ENCODE data around the gene TIPARP.
A peak's percentile ranks its signal among the peaks of the same experiment; 100 is the strongest.

Gene TIPARP

GRCh38 chr3:156747046-156747445 is 72.7 kb downstream of the TIPARP start:
- Histone ChIP-seq H3K4me1 (ENCODE audit: control insufficient read depth in 5 of 5, insufficient read depth in 5 of 5, low read length in 5 of 5) (peaks cover 0 to 11% (median 5%) of the 10 kb centered on the region in 5 donors), H3K27ac (ENCODE audit: low read depth, low read length) (no peak overlapping the region), H3K36me3 (ENCODE audit: control insufficient read depth in 5 of 5, insufficient read depth in 5 of 5, low read length in 5 of 5) (no peaks in the 10 kb centered on the region), H3K9me3 (ENCODE audit: control insufficient read depth in 5 of 5, low read length in 5 of 5) (peaks cover 0 to 2% (median 0%) of the 10 kb centered on the region in 5 donors), H3K9ac (ENCODE audit: low read length in 5 of 5) (no peak overlapping the region), H3K4me3 (ENCODE audit: low read depth in 1 of 5, low read length in 5 of 5) (no peak overlapping the region), H3K27me3 (ENCODE audit: control insufficient read depth in 5 of 5, insufficient read depth in 4 of 5, low read length in 5 of 5) (peaks cover 0 to 3% (median 0%) of the 10 kb centered on the region in 5 donors)

DNA sequence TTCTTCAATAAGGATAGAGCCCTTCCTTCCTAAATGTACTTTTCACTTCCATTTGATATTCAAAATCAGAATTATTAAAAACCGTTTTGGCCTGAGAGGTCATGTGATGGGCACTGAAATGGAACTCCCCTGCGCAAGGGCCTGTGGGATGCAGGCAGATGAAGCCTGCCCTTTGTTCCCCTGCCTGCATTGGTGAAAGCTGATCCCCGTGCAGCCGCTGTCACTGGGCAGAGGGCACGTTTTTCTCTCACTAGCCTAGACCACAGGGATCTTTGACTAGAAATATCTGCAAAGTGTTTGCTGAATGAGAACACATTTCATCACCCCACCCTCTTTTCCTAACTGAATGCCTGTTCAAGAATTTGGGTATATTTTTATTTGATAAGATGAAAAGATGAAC is 74.9 kb downstream of the TIPARP start:
- H3K4me1 ChIP-seq (ENCODE audit: control insufficient read depth in 5 of 5, insufficient read depth in 5 of 5, low read length in 5 of 5), result peaks cover 0 to 11% (median 5%) of the 10 kb centered on the region in 5 donors
- peaks cover 0 to 2% (median 0%) of the 10 kb centered on the region in 5 donors for H3K9me3 ChIP-seq (ENCODE audit: control insufficient read depth in 5 of 5, low read length in 5 of 5)
- H3K36me3 ChIP-seq (ENCODE audit: control insufficient read depth in 5 of 5, insufficient read depth in 5 of 5, low read length in 5 of 5), result no peaks in the 10 kb centered on the region
- H3K27ac ChIP-seq (ENCODE audit: low read depth, low read length), result no peak overlapping the region
- H3K4me3 ChIP-seq (ENCODE audit: low read depth in 1 of 5, low read length in 5 of 5), result no peak overlapping the region
- peaks cover 0 to 3% (median 0%) of the 10 kb centered on the region in 5 donors for H3K27me3 ChIP-seq (ENCODE audit: control insufficient read depth in 5 of 5, insufficient read depth in 4 of 5, low read length in 5 of 5)
- no peak overlapping the region for H3K9ac ChIP-seq (ENCODE audit: low read length in 5 of 5)

DNA sequence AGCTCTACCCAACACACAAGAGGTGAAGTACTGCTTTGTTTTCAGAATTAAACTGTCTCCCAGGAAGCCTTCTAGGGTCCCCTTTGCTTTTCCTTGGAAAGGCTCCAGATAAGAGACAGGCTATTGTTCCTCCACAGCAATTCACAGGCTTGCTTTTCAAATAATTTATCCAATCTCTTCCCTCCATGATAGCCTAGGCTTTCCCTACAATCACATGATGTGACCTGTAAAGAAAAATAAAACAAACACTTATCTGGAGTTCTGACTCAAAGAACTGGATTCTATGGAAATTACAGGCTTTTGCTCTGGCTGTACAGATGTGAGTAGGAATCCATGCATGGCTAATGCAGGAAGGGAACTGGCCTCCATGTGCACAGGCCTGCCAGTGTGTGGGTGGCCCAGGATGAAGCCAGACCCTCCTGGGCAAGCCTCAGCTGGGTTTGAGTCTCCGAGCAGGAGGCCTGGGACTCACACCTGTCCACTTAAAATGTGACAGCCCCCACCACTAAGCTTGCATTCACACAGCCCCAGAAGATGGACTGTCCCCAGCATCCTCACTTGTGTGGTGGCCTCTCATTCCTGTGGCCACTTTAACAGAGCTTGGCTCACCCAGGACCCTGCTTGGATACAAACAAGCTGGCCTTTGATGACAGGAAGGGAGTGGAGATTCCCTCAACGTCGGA is 75.9 kb downstream of the TIPARP start:
- peaks cover 0 to 11% (median 5%) of the 10 kb centered on the region in 5 donors for H3K4me1 ChIP-seq (ENCODE audit: control insufficient read depth in 5 of 5, insufficient read depth in 5 of 5, low read length in 5 of 5)
- H3K27me3 ChIP-seq (ENCODE audit: control insufficient read depth in 5 of 5, insufficient read depth in 4 of 5, low read length in 5 of 5), result peaks cover 0 to 3% (median 0%) of the 10 kb centered on the region in 5 donors
- no peak overlapping the region for H3K4me3 ChIP-seq (ENCODE audit: low read depth in 1 of 5, low read length in 5 of 5)
- no peaks in the 10 kb centered on the region for H3K36me3 ChIP-seq (ENCODE audit: control insufficient read depth in 5 of 5, insufficient read depth in 5 of 5, low read length in 5 of 5)
- H3K9me3 ChIP-seq (ENCODE audit: control insufficient read depth in 5 of 5, low read length in 5 of 5), result peaks cover 0 to 2% (median 0%) of the 10 kb centered on the region in 5 donors
- no peak overlapping the region for H3K9ac ChIP-seq (ENCODE audit: low read length in 5 of 5)
- no peak overlapping the region for H3K27ac ChIP-seq (ENCODE audit: low read depth, low read length)

DNA sequence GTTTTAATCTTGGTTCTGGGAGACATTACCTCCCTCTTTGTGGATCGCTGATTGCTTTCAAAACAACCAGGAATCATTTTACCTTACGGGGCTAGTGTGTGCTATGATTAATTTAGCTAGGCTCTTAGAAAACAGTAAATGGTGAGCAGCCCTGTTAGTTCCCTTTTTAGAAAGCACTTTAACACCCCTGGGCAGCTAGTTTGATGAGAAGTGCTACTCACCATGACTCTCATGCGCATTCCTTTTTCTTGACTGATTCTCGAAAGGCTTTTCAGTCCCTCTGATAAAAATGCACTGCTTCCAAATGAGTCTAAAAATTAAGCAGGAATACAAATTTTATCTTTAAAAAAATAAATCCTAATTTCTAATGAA is 76.5 kb downstream of the TIPARP start:
- Histone ChIP-seq H3K27ac (ENCODE audit: low read depth, low read length) (no peak overlapping the region), H3K27me3 (ENCODE audit: control insufficient read depth in 5 of 5, insufficient read depth in 4 of 5, low read length in 5 of 5) (peaks cover 0 to 3% (median 0%) of the 10 kb centered on the region in 5 donors), H3K36me3 (ENCODE audit: control insufficient read depth in 5 of 5, insufficient read depth in 5 of 5, low read length in 5 of 5) (no peaks in the 10 kb centered on the region), H3K4me1 (ENCODE audit: control insufficient read depth in 5 of 5, insufficient read depth in 5 of 5, low read length in 5 of 5) (peaks cover 0 to 11% (median 5%) of the 10 kb centered on the region in 5 donors), H3K4me3 (ENCODE audit: low read depth in 1 of 5, low read length in 5 of 5) (no peak overlapping the region), H3K9me3 (ENCODE audit: control insufficient read depth in 5 of 5, low read length in 5 of 5) (peaks cover 0 to 2% (median 0%) of the 10 kb centered on the region in 5 donors), H3K9ac (ENCODE audit: low read length in 5 of 5) (no peak overlapping the region)

DNA sequence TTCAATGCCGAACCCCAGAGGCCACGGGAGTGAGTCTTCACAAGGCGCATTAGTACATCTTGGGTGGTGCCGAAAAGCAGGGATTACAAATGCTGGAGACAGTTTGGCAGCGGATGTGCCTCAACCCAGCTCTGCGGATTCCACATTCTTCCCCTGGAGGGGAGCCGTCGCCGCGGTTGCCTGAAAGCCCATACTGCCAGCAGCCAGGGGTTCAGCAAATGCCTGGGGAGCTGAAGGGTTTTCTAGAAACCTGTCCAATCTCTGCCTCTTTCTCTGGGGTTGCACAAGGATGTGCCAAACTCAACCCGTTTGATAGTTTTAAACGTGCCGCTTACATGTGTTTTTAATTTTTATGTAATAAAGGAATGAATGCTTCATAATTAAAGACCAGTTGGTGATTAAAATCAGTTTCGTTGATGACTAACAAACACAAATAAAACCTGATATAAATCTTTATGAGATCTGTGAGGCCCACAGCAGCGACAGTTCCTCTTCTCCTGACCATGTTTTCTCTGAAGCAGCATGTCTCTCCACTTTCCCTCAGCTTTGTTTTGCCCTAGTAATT is 77.2 kb downstream of the TIPARP start:
- no peaks in the 10 kb centered on the region for H3K9me3 ChIP-seq (ENCODE audit: control insufficient read depth in 5 of 5, low read length in 5 of 5)
- H3K4me1 ChIP-seq (ENCODE audit: control insufficient read depth in 5 of 5, insufficient read depth in 5 of 5, low read length in 5 of 5), result peaks cover 0 to 11% (median 5%) of the 10 kb centered on the region in 5 donors
- peaks cover 0 to 3% (median 0%) of the 10 kb centered on the region in 5 donors for H3K27me3 ChIP-seq (ENCODE audit: control insufficient read depth in 5 of 5, insufficient read depth in 4 of 5, low read length in 5 of 5)
- peak overlapping the region in 1 of 5 donors; percentile 15 for H3K9ac ChIP-seq (ENCODE audit: low read length in 5 of 5)
- no peaks in the 10 kb centered on the region for H3K36me3 ChIP-seq (ENCODE audit: control insufficient read depth in 5 of 5, insufficient read depth in 5 of 5, low read length in 5 of 5)
- H3K4me3 ChIP-seq (ENCODE audit: low read depth in 1 of 5, low read length in 5 of 5), result peak overlapping the region; percentile 12 to 57 (median 31)
- H3K27ac ChIP-seq (ENCODE audit: low read depth, low read length), result no peak overlapping the region
